ENCODE data around the gene JARID2. TPM values are rescaled to one million over a fixed set of nuclear protein-coding genes. Genes with fewer than 3 reads are reported as not detected.

The JARID2 gene
- total RNA-seq, 8 experiments from 2014 or later = 11.8 to 39.9 (median 30.7) TPM

- WGBS, 10 experiments = 29 to 100% (median 75%) methylated on average over 2 to 4 of the region's 4 CpGs
- no peak overlapping the region for H3K27ac ChIP-seq
- H3K4me3 ChIP-seq = no peak overlapping the region
- H3K4me1 ChIP-seq (replicated peaks in 1 of 2) = peaks cover 7 to 26% of the 10 kb centered on the region in 2 donors
- peak in 1 of 8 experiments; percentile 17 for ATAC-seq (replicated peaks in 6 of 8)
- in situ Hi-C loops (cut with MboI; ENCODE audit: low pct_unique_long_range_greater_than_20kb in 2 of 9, low sequenced_read_pairs in 9 of 9, unreplicated experiment in 9 of 9) = loop anchor here in 2 of 9 experiments (25.0 kb wide), 2 partner anchors 223 to 1273 kb away; no protein-coding TSS in a partner anchor
These were observed 239.0 kb downstream of the JARID2 start for GRCh38 chr6:15484821-15485220.

DNA sequence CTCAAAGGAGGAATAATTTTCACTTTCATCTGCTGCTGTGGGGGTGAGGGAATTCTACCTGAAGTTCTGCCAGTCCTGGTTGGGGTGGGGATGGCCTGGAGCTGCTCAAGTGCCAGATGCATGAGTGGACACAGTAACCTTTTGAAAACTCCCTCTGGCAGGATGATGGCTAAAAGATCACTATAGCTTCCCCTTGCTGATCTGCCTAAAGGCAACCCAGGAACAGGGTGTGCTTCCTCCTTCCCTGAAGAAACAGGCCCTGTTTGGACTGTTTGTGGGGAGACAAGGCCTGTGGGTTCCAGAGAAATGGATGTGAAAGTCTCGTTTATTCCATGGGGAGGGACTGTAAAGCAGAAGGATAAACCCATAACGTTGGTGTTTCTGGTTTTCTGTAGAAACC, 240.1 kb downstream of the JARID2 start:
- WGBS, 10 experiments = 63 to 83% (median 80%) methylated on average over 1 to 2 of the region's 2 CpGs; no CpG with 5 or more reads in 4 of the 10 experiments
- in situ Hi-C loops (cut with MboI; ENCODE audit: low pct_unique_long_range_greater_than_20kb in 2 of 9, low sequenced_read_pairs in 9 of 9, unreplicated experiment in 9 of 9) = loop anchor here in 2 of 9 experiments (25.0 kb wide), 2 partner anchors 224 to 1274 kb away; no protein-coding TSS in a partner anchor
- Histone ChIP-seq H3K4me3 (no peak overlapping the region), H3K27ac (no peak overlapping the region), H3K4me1 (replicated peaks in 1 of 2) (peaks cover 13 to 29% of the 10 kb centered on the region in 2 donors)
- peak in 1 of 8 experiments; percentile 30 for ATAC-seq (replicated peaks in 6 of 8)

DNA sequence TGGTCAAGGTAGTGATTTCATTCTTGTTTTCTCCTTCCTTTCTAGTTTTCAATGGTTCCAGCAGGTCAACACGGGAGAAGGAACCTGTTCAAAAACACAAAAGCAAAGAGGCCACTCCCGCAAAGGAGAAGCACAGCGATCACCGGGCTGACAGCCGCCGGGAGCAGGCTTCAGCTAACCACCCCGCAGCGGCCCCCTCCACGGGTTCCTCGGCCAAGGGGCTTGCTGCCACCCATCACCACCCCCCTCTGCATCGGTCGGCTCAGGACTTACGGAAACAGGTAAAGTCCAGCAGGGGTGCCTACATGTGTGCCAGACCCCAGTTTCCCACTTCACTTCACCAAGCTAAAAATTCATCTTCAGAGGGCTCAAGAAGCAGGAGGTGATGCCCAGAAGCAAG, 241.4 kb downstream of the JARID2 start:
- WGBS, 10 experiments = 60 to 100% (median 81%) methylated on average over 1 to 3 of the region's 13 CpGs; no CpG with 5 or more reads in 5 of the 10 experiments
- Histone ChIP-seq H3K27ac (no peak overlapping the region), H3K4me3 (no peak overlapping the region), H3K4me1 (replicated peaks in 1 of 2) (peaks cover 24 to 33% of the 10 kb centered on the region in 2 donors)
- ATAC-seq (replicated peaks in 6 of 8) = no peak
- in situ Hi-C loops (cut with MboI; ENCODE audit: low pct_unique_long_range_greater_than_20kb in 2 of 9, low sequenced_read_pairs in 9 of 9, unreplicated experiment in 9 of 9) = loop anchor here in 2 of 9 experiments (25.0 kb wide), 2 partner anchors 225 to 1275 kb away; no protein-coding TSS in a partner anchor

DNA sequence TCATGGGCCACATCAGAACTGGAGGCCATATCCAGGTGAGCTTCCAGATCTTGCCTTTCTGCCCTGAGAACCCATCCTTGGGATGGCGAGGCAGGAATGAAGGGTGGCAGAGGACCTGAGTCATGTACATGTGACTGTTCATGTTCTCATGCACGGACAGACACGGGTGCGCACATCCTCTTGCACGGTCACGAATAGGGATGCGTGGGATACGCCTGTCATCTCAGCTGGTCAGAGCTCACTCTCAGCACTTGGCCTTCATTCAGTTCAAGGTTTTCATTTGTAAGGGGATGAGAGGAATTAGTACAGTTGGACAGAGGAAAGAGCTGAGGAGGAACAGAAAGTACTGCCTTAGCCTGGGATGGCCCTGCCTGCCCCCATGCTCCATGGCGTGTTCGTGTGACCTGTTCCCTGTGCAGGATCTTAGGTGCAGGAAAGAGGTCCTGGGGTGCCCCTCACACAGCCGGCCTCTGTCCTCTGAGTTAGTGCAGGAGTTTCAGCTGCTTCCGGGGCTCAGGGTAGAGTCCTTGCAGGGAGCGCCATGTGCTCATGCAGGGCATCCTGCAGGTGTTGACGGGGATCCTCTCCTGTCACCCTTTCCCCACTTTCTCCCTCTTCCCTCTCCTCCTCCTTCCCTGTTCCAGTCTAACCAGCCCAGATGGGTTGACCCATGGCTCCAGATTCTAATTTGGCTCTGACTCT, 243.5 kb downstream of the JARID2 start:
- WGBS, 10 experiments = 71 to 100% (median 92%) methylated on average over 1 to 11 of the region's 14 CpGs; no CpG with 5 or more reads in 2 of the 10 experiments
- ATAC-seq (replicated peaks in 6 of 8) = no peak
- Histone ChIP-seq H3K4me1 (replicated peaks in 1 of 2) (peaks cover 29 to 41% of the 10 kb centered on the region in 2 donors), H3K4me3 (no peak overlapping the region), H3K27ac (no peak overlapping the region)
- in situ Hi-C loops (cut with MboI; ENCODE audit: low pct_unique_long_range_greater_than_20kb in 2 of 9, low sequenced_read_pairs in 9 of 9, unreplicated experiment in 9 of 9) = loop anchor here in 2 of 9 experiments (25.0 kb wide), 2 partner anchors 227 to 1277 kb away; no protein-coding TSS in a partner anchor

DNA sequence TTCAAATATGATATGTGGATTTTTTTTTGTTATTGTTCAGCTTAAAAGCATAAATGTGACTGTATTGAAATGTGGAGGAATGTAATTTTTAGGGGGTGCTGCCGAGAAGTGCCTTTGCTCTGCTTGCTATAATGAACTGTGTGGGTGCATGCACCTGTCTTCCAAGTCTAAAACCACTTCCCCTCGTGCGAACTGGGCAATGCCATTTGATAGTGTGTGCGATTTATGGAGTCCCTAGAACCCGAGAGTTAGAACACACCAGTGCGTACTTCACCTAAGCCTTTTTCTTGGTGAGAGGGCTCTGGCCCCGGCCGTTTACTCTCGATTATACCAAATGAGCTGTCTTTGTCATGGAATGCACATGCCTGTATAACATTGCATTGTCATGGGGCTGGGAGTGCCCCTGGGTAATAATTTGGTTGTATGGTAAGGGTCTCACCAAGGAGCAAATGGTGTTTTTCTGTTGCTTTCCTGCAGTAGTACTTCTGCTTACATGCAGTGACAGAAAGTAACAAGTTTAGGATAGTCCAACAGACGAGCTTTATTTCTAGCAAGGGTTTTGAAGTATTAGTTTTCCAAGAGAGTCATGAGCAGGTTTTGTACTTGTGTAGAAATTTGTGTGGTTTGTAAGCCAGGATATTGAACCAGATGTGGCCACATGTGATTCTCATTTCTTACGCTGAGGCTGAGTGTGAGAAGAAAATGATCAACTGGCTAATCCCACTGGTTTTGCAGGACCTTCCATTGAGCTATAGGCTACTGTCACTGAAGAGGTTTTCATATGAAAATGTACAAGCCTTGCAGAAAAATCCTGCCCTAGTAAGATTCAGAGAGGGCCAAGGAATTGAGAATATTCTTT, 244.6 kb downstream of the JARID2 start:
- in situ Hi-C loops (cut with MboI; ENCODE audit: low pct_unique_long_range_greater_than_20kb in 2 of 9, low sequenced_read_pairs in 9 of 9, unreplicated experiment in 9 of 9) = loop anchor here in 2 of 9 experiments (25.0 kb wide), 2 partner anchors 228 to 1278 kb away; no protein-coding TSS in a partner anchor
- no peak for ATAC-seq (replicated peaks in 6 of 8)
- Histone ChIP-seq H3K27ac (no peak overlapping the region), H3K4me1 (replicated peaks in 1 of 2) (peaks cover 24 to 33% of the 10 kb centered on the region in 2 donors), H3K4me3 (no peak overlapping the region)
- WGBS, 10 experiments = 60 to 100% (median 83%) methylated on average over 1 to 10 of the region's 11 CpGs

- WGBS, 10 experiments = 0 to 20% (median 15%) methylated on average over 2 to 8 of the region's 9 CpGs; no CpG with 5 or more reads in 2 of the 10 experiments
- Histone ChIP-seq H3K4me1 (replicated peaks in 1 of 2) (peaks cover 24 to 33% of the 10 kb centered on the region in 2 donors), H3K27ac (no peak overlapping the region), H3K4me3 (no peak overlapping the region)
- ATAC-seq (replicated peaks in 6 of 8) = peak; percentile 65 to 95 (median 90)
- in situ Hi-C loops (cut with MboI; ENCODE audit: low pct_unique_long_range_greater_than_20kb in 2 of 9, low sequenced_read_pairs in 9 of 9, unreplicated experiment in 9 of 9) = loop anchor here in 2 of 9 experiments (25.0 kb wide), 2 partner anchors 229 to 1279 kb away; no protein-coding TSS in a partner anchor
These were observed 245.6 kb downstream of the JARID2 start for GRCh38 chr6:15491255-15491985.

DNA sequence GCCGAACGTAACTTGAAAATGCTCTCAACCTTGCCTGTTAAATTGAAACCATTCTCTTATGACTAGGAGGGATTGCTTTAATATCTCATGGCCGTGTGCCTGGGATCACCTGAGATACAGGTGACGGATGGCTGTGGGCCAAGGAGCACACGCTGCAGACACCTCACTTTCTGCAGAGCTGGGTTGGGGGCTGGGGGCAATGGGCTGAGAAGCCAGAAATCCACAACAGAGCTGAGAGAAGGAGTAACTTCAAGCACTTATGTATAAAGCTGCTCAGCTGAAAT, 246.1 kb downstream of the JARID2 start:
- WGBS, 10 experiments = 39 to 100% (median 71%) methylated on average over 2 to 4 of the region's 5 CpGs; no CpG with 5 or more reads in 3 of the 10 experiments
- no peak for ATAC-seq (replicated peaks in 6 of 8)
- in situ Hi-C loops (cut with MboI; ENCODE audit: low pct_unique_long_range_greater_than_20kb in 2 of 9, low sequenced_read_pairs in 9 of 9, unreplicated experiment in 9 of 9) = loop anchor here in 2 of 9 experiments (25.0 kb wide), 2 partner anchors 230 to 1280 kb away; no protein-coding TSS in a partner anchor
- H3K4me3 ChIP-seq = no peak overlapping the region
- no peak overlapping the region for H3K27ac ChIP-seq
- H3K4me1 ChIP-seq (replicated peaks in 1 of 2) = peaks cover 24 to 33% of the 10 kb centered on the region in 2 donors

DNA sequence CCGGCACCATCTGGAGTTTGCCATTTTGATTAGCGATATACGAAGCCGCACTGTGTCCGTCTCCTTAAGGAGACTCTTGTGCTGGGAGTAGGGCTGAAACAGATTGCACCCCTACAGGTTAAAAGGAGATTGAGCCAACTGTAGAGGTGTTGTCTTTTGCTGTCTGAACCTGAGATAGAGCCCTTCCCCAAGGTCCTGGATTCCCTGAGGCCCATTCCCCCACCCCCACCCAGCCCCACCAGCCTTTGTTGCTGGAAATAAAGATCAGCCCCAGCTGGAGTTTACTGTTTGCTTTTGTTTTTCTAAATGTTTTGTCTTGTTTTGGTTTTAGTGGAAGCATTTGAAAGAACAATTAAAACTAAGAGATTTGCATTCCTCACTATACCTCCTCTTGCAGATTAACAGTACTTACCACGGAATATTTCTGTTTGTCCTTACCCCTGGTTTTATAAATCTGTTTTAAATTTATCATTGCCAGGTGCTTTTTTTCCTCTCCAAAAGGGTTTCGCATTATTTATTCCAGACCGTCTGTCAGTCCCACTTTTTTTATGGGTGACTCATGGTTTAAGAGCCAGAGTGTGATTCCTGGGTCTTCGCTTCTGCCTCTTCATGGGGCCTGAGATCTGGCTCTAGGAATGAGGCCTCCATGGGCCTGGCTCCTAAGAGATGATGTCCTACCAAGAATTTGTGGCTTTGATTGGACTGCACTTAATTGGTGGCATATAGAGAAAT, 247.7 kb downstream of the JARID2 start:
- no peak overlapping the region for H3K27ac ChIP-seq
- peak in 6 of 8 experiments; percentile 14 to 41 (median 28) for ATAC-seq (replicated peaks in 6 of 8)
- H3K4me3 ChIP-seq = no peak overlapping the region
- in situ Hi-C loops (cut with MboI; ENCODE audit: low pct_unique_long_range_greater_than_20kb in 2 of 9, low sequenced_read_pairs in 9 of 9, unreplicated experiment in 9 of 9) = loop anchor here in 2 of 9 experiments (25.0 kb wide), 2 partner anchors 231 to 1281 kb away; no protein-coding TSS in a partner anchor
- 17 to 86% (median 76%) methylated on average over 1 to 7 of the region's 9 CpGs for WGBS, 10 experiments
- H3K4me1 ChIP-seq (replicated peaks in 1 of 2) = peaks cover 24 to 33% of the 10 kb centered on the region in 2 donors

DNA sequence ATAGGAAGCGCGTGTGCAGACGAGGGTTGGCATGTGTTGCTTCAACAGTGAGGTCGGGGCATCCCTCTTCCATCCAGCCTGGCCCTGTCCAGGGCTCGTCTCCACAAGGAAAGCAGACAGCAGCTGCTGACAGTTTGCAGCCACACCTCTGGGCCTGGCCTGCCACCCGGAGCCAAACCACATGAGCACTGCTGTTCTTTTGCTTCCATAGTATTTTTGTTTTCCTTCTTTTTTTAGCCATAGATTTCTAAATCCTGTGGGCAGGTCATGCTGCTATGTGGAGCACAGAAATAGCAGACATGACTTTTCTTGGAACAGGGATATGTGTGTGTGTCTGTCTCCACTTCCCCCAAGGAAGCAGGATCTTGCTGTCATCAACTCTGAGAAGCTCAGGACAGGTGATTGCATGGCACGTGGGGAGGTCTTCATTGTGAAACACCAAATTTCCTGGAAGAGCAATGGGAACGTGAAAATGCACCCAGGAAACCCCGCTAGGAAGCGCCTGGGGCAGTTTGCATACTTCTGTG, 249.6 kb downstream of the JARID2 start:
- in situ Hi-C loops (cut with MboI; ENCODE audit: low pct_unique_long_range_greater_than_20kb in 2 of 9, low sequenced_read_pairs in 9 of 9, unreplicated experiment in 9 of 9) = loop anchor here in 2 of 9 experiments (25.0 kb wide), 2 partner anchors 233 to 1283 kb away; no protein-coding TSS in a partner anchor
- peak in 2 of 8 experiments; percentile 39 to 50 for ATAC-seq (replicated peaks in 6 of 8)
- no peak overlapping the region for H3K27ac ChIP-seq

GRCh38 chr6:15496345-15497131, 250.7 kb downstream of the JARID2 start:
- ATAC-seq (replicated peaks in 6 of 8) = no peak
- 72 to 100% (median 95%) methylated on average over 1 to 24 of the region's 60 CpGs; no CpG with 5 or more reads in 6 of the 10 experiments for WGBS, 10 experiments
- in situ Hi-C loops (cut with MboI; ENCODE audit: low pct_unique_long_range_greater_than_20kb in 2 of 9, low sequenced_read_pairs in 9 of 9, unreplicated experiment in 9 of 9) = loop anchor here in 2 of 9 experiments (25.0 kb wide), 2 partner anchors 234 to 1284 kb away; no protein-coding TSS in a partner anchor
- Histone ChIP-seq H3K4me1 (replicated peaks in 1 of 2) (peaks cover 12 to 21% of the 10 kb centered on the region in 2 donors), H3K4me3 (no peak overlapping the region), H3K27ac (no peak overlapping the region)

More for the DNA sequence above, 249.6 kb downstream of the JARID2 start:
- WGBS, 10 experiments = 42 to 90% (median 80%) methylated on average over 1 to 8 of the region's 10 CpGs; no CpG with 5 or more reads in 1 of the 10 experiments
- Histone ChIP-seq H3K4me1 (replicated peaks in 1 of 2) (peaks cover 23 to 29% of the 10 kb centered on the region in 2 donors), H3K4me3 (no peak overlapping the region)

DNA sequence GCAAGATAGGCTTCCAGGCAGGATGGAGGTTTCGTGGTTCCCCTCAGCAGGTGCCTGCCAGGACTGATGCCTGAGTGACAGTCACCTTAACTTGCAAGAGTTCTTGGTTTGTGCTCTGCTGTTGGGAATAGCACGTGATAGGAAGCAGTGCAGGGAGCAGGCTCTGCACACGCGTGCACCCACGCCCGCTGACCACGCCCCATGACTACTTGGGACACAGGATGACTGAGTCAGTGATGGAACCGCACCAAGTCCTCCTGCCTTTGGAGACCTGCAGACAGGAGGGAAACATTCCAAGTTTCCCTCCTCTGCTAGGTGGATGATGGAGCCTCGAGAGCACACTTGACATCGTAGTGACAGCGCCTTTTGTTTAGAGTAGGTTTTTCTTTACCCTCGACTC, 252.8 kb downstream of the JARID2 start:
- no peak overlapping the region for H3K4me3 ChIP-seq
- no peak overlapping the region for H3K27ac ChIP-seq
- peak in 3 of 8 experiments; percentile 20 to 66 (median 62) for ATAC-seq (replicated peaks in 6 of 8)
- 17 to 98% (median 92%) methylated on average over 1 to 7 of the region's 12 CpGs; no CpG with 5 or more reads in 4 of the 10 experiments for WGBS, 10 experiments
- in situ Hi-C loops (cut with MboI; ENCODE audit: low pct_unique_long_range_greater_than_20kb in 2 of 9, low sequenced_read_pairs in 9 of 9, unreplicated experiment in 9 of 9) = loop anchor here in 2 of 9 experiments (25.0 kb wide), 2 partner anchors 236 to 1286 kb away; no protein-coding TSS in a partner anchor
- peaks cover 3 to 4% of the 10 kb centered on the region in 2 donors for H3K4me1 ChIP-seq (replicated peaks in 1 of 2)
